HG03442 (cell line): ENCODE measurements around the gene PEF1.

Experiments
- ATAC-seq: cut with Tn5 transposase; IDR thresholded peaks from one replicate; pipeline ENCODE4 v1.9.1; 2021; ENCODE audit warnings: mild to moderate bottlenecking, moderate library complexity; ENCODE audit not compliant: unreplicated experiment

PEF1 gene

DNA sequence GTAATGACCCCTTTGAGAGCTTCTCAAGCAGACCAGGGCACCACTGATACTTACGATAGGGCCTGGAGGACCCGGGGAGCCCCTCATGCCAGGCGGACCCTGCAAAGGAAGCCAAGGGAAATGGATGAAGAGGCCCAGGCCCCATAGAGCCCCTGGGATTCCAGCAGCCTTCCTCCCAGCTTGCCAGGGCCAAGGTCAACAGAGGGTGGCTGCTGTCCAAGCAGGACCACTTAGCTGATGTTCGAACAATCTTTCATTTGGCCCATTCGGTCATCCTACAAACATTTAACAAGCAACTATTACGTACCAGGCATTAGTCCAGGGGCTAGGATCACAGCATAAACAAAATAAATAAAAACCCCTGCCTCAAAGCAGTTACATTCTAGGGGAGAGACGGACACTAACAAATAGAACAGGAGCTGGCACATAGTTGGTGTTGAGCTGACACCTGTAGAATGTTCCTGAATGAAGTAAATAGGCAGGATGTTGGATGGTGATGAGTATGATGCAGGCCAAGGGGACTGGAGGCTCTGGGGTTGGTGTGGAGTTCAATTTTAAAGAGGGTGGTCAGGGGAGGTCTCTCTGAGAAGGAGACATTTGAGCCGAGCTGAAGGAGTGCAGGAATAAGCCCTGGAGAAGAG, 27.0 kb upstream of the PEF1 start:
- ATAC-seq = no peak

DNA sequence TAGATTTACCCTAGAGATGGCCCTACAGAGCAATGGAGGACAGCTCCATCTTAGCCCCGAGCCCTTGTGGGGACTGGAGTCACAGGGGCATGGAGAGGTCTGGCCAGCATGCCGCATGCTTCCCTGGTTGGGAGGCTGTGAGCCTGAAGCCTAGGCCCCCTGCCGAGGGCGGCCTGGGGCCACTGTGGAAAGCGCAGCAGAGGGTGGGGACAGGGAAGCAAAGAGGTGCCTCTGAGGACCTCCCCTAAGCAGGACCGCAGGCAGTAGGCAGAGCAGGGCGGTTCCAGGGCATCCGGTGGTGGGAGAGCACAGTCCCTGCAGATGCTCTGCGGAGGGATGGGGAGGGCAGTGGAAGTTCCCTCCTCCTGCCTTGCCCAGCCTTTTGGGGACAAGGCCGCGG, 26.5 kb upstream of the PEF1 start:
- no peak for ATAC-seq

DNA sequence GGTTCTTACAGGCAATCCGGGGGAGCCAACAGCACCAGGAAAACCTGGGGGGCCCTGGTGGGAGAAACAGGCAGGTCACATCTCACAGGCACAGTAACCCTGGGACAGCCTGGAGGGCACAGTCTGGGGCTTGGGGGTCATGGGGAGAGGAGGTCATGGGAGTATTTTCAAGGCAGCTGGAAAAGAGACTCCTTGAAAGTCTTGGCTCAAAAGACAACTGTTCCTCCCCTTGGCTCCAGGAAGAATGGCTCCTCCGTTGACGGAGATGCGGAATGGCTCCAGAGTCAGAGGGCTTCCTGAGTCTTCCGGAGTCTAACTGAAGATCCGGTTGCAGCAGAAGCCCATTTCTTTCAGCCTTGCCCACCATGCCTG, 25.9 kb upstream of the PEF1 start:
- ATAC-seq = no peak

DNA sequence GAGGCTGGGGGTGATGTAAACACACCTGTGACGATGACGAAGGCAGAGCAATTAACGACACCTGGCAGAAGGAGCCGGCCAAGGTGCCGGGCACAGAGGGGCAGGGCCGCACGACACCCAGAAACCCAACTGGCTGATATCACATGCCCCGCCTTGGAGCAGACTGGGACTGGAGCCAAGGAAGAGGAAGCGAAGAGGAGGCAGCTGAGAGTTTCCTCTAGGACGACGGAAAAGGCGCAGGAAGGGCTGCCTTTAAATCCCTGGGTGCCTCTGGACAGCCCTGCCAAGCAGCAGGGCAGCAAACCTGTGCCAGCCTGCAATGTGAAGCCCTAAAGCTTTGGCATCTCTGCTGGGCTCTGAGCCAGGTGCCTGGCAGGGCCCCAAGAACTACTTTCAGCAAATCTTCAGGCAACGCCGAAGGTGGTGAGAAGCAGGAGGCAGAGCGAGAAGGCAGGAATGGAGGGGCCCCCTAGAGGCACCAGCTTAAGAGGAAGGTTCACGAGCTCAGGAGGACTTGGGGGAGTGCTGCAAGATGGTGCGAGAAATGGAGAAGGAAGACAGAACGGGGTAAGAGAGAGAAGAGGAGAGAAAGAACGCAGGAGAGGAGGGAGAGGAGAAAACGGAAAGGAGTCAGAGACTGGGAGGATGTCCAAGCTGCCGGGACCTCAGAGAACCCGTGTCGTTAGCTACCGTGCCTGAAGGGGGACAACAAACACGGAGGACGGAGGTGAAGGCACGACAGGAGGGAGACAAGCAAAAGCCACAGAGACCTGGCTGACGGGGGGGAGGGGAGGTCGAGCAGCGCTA, 25.3 kb upstream of the PEF1 start:
- no peak for ATAC-seq

DNA sequence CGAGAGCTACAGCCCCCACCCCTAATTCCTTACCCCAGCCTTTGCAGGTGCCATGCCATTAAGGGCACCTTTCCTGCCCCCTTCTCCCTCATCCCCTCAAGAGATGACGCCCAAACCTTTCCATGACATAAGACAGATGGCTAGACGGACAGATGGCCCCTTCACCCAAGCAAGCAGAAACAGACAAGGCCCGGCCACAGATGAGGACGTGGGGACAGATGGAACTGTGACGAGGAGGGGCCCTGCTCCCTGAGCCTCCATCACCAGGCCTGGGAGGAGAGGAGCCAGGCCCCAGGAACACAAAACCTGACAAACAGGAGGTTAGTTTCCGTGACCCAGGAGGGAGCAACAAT, 24.7 kb upstream of the PEF1 start:
- ATAC-seq = no peak

DNA sequence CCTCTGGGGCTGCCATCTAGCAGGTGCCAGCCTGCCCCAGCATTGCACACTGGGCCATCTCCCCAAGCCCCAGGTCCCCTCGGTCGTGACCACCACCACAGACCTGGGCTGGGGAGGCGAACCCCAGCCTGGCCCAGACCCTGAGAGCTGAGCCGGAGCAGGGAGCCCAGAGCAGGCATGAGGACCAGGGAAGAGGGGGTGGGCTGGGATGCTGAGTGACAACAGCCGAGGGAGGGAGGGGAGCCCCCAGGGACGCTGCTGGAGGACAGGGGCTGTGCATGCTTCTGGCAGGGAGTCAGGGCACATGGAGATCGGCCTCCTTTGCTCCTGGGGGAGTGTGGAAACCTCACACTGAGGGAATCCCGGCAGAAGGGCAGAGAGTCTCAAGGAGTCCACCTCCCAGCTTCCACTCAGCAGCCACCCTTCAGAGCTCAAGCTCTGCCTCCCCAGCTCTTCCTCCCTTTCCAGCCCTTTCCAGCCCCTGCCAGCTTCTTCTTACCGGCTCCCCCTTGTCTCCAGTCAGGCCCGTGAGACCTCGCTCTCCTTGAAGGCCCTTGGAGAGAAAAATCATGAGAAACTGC, 23.7 kb upstream of the PEF1 start:
- no peak for ATAC-seq

DNA sequence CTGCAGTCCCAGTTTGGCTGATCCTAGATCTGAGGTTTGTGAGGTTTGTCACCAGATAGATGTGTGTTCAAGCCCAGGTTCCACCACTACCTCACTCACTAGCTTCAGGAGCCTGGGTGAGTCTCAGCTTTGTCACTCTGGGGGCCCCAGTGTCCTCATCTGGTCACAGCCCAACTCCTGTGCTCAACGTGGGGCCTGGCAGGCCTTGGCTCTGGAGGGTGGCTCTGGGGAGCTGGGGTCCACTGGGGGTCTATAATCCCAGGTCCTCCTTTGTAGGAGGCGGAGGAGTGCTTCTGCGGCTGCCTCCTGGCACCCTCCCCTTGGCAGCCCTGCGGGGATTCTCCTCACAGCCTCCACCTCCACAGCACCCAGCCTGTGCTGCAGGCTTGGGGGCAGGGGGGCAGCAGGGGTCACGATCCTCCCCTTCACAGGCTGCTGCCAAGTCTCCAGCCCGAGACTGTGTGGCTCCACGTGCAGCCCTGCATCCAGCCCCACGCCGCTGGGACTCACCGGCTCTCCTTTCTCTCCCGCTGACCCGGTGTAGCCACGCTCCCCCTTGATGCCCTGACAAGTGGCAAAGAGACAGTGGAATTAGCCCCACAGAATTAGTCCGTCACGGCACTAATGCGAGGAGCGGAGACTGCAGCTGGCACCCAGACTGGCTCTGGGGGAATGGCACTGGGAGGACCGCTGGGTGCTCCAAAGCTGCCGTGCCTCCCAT, 22.5 kb upstream of the PEF1 start:
- no peak for ATAC-seq

DNA sequence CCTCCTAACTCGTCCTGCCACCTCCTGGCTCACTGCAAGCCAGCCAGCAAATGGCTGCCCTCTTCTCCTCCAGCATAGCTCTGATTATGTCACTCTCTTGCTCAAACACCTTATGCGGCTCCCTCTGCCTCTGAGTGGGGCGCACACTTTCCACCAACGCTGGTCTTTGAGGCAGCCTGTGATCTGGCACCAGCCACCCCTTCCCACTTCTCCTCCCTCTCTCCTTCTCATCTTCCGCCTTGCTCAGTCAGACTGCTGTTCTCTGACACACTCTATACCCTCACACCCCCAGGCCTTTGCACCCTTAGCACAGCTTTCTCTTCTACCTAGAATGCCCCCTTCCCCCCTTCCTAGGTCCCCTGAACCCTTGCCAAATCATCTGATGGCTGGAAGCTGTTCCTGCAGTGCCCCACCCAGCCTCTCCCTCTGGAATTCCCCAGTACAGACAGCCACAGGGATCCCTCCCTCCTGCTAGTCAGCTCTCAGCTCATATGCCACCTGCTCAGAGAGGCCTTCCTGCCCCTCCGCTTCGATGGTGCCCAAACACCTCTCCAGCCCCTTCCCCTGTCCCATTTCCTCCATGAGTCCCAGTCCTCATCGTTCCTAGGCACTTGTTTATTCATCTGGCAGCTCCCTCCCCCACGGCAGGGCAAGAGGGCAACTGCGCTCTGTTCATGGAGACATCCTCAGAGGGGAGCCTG, 21.7 kb upstream of the PEF1 start:
- ATAC-seq = no peak

DNA sequence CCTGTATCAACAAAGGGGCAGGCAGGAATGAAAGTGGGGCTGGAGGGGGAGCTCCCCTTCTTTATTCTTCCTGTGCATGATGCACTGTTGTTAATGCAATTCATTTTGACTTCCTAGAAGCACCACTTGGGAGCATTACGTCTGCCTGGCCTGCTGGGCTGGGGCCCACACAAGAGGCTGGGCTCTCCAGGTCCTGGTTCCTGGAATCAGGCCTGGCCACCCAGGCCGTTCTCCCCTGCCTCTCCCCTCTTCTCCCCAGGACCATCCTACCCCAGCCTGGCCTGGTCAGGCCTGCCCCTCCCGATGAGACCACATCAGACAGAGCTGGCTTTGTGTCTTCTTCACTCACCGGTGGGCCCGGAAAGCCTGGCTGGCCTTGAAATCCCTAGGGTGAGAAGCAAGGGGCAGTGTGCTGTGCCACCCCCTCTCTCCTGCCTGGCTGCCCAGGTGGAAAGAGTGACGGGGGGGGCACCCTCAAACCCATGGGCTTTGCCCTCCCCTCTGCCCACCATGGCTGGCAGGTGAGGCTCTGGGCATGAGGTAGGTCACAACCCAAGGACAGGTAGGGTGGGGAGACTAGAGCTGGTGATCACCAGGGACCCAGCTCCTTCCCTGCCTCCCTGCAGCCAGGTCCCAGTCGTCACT, 20.7 kb upstream of the PEF1 start:
- no peak for ATAC-seq

DNA sequence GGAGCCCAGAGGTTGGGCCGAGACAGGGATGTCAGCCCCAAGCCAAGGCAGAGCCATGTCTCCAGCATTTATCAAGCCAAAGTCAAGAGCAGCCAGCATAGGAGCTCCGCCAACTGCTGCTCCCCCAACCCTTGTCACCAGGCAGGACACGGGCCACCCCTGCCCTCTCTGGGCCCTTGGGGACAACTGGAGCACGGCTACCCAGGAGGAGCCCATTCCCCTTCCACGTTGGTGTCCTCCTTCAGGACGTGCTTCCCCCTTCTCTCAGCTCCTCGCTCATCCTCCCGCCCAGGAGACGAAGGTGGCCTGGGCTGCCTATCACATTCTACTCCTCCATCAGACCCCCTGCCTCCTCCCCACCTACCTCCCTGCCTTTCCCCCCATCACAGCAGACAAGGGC, 19.9 kb upstream of the PEF1 start:
- ATAC-seq = no peak

DNA sequence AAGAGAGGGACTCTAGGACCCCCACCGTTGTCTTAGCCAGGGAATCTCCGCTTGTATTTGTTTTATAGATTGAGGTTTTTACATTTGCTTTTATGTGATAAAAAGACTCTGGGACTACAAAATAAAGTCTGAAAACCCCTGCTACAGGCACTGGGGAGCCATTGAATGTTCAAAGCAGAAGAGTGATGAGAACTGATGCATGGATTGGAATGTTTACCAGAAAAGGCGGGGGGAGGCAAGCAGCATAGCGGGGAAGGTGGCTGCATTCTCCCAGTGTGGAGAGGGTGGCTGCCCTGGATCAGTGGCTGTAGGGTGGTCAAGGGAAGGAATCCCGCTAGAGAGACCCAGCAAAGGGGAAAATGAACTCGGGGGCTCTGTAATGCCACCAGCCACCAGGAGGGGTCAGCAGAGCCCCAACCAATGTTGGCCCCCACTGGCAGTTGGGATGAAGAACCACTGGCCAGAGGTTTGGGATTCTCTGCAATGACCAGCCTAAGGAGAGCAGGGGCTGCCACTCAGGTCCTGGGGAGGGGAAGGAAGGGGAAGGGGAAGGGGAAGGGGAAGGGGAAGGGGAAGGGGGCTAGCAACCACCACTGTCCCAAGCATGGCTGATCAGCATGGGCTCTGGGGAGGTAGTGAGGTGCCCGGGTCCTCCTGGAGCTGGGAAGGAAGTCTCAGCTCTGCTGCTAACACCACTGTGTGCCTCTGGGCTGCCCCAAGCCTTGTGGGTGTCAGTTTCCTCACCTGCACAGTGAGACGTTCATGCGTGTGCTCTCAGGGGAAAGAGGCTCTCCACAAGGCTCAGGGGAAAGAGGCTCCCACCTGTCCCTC, 19.2 kb upstream of the PEF1 start:
- ATAC-seq = no peak

DNA sequence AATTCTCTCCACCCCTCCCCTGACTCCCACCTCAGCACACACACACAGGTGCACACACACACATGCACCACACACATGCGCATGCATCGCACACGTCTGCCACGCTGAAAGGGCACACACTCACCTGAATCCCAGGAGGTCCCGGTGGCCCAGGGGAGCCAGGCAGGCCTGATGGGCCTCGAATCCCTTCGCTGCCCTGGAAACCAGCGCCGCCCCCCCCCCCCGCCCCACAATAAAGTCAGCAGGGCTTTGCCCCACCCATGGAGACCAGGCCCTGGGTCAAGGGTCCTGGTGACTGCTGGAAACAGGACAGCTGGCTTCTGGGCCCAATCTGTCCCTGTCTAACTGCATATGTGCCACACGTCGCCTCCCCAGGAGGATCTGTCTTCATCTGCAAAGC, 17.8 kb upstream of the PEF1 start:
- no peak for ATAC-seq

DNA sequence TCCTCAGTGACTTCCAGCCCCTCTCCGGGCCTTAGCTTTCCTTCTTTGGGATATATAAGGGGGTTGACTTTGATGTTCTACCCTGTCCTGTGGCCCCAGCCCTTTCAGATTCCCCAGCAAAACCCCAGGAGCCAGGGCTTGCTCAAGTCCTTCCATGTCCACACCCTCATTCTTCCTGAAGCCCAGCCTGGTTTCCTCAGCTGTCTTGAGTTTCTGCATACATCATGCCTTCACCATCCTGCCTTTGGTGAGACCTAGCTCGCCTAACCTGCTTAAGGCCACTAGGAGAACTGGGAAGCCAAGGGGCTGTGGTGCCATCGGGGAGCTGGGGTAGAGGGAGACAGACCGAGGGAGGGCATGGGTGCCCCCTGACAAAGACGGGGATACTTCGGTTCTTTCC, 17.2 kb upstream of the PEF1 start:
- no peak for ATAC-seq

DNA sequence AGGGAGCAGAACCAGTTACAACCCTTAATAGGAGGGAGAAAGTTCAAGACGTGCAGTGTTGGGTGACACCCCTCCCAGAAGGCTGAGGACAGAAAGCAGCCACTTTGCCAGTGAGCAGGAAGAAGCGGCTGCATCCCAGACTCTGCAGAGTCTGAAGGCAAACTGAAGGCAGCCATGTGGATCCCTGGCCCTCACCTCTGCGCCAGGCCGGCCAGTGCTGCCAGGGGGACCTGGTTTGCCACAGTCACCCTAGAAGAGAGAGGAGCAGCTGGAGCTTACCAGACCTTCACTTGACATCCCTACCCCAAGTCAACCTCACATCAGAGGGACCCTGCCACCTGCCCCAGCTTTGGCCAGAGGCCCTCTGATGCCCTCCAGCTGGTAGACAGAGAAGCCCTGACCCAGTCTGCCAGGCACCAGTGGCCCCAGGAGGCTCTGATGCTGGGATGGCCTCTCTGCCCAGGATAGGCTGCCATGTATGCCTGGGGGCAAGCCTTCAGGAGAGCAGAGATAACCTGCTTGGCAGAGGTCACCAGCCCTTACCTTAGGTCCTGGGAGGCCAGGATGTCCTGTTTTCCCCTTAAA, 16.3 kb upstream of the PEF1 start:
- ATAC-seq = no peak

DNA sequence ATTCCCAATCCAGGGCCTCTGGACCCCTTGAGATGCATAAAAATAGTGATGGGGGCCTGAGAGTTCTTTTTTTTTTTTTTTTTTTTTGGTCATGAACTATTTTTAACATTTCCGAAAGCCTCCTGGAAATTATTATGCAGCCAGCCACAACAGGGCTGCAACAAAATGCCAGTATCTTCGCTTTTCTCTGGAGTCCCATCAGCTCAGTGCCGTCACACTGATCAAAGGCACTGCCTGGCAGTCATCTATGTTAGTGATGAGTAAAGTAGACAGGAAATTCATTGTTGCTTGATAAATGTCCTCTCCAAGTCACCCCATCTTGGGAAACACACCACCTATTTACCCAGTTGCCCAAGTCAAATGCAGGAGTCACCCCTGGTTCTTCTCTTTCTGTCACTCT, 15.2 kb upstream of the PEF1 start:
- ATAC-seq = no peak

DNA sequence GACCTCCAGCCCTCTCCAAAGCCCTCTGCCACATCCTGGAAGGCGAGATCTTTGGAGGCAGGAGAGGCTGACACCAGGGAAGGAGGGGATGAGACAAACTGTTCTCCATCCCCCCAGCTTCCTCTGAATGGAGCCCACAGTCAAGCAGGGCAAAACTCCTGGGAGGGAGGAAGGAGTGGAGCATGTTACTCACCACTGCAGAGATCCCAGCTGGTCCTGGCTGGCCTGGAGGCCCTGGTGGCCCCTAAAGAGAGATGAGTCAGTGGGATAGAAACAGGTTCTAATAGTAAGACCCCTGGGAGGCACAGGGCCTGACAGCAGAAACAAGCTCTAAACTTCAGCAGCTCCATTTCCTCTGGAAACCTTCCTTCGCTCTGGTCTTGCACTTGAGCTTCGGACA, 14.0 kb upstream of the PEF1 start:
- ATAC-seq = no peak

DNA sequence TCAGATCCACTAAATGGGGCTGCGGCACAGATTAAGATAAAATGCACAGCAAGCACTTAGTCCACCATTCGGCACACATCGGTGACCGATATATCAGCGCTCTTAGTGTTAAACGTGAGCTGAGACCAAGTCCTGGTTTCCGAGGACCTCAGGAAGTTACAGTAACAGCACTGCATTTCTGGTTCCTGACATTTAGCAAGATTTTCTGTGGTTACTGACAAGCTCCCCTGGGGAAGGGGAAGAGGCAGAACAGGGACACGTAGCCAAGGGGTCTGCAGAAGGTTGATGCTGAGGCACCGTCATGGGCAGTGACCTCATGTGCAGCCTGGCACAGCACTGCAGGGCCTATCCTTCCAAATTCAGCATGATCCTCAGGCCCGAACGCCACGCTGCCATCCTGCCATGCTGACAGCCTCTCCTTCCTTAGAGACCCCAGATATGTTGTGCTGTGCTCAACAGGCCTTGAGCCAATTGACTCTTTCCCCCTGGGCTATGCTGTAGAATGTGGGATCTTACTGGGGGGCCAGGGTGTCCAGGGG, 13.4 kb upstream of the PEF1 start:
- no peak for ATAC-seq

DNA sequence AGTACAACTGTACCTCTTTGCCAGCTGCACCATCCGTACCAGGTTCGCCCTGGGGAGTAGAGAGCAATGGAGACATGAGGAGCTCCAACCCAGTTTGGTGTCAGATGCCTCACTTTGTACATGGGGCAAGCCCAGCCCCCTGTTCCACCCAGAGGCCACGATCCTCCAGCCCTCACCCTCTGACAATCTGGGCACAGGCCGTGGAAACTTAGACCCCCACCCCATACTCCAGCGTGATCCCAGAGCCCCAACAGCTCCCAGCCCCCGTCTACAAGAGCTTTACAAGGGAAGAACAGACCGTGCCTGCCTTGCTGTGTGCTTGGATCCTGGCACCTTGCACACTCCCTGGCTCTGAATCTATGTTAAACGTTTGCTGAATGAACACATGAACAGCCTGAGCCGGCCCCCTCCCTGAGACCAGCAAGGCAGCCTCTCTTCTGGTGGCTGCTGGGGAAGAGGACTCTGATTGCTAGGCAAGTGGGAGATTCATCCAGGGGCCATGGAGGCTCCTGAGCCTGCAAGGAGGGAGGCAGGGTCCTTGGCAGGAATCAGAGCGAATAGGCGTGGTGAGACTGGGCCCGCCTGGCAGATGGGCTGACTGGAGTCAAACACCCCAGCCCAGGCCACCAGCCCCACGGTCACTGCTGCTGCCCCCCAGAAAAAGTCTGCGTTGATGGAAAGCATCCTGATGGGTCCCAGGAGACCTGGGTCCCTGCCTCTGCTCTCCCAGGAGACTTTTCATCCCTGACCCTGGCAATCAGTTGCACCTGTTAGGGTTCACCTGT, 12.5 kb upstream of the PEF1 start:
- no peak for ATAC-seq

DNA sequence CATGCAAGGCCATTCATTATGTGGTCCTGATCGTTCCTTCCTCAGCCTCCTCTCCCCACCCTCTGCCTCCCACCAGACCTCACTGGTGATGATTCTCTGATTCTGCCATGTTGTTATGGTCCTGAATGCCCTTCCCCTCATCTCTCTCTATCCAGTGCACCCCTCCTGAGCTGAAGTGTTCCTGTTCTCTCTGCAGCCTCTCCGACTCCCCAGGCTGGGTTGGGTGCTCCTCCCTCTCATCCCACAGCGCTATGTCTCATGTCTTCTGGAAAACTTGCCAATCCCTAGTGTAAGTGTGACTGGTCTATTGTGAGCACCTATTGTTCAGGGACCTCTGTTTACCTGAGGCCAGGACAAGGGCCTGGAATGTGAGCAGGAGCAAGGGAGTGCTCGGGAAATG, 11.1 kb upstream of the PEF1 start:
- no peak for ATAC-seq
